ENCODE measurements around the gene FOXJ3. TPM values are rescaled to one million over a fixed set of nuclear protein-coding genes. Genes with fewer than 3 reads are reported as not detected.

Gene FOXJ3
- total RNA-seq, 3 donors from 2014 or later: 47.0 to 57.3 (median 53.4) TPM

DNA sequence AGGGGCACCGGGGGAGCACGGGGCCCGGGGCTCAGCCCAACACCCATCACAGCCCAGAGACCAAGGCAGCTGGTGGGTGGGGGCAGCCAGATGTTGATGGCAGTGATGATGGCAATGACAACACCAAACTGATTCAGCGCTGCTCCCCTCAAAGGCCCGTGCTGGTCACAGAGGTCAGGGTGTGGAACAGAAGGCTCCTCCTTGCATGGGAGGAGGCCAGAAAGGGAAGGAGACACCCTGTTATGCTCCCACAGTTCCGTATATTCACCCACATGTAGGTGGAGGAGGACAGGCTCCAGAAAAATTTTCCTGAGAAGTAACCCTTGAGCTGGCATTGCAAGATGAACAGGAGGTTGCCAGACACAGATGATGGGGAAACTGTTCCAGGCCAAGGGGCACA is 181.4 kb downstream of the FOXJ3 start:
- Histone ChIP-seq H3K9me3 (no peaks in the 10 kb centered on the region), H3K4me1 (ENCODE audit: low read depth) (peaks cover 15% of the 10 kb centered on the region), H3K4me3 (no peak overlapping the region), H3K36me3 (ENCODE audit: low read depth) (no peaks in the 10 kb centered on the region)
- ATAC-seq (peak; percentile 71), DNase-seq (peak in 1 of 3 donors; percentile 37)
- TF ChIP-seq, protein P1, sequence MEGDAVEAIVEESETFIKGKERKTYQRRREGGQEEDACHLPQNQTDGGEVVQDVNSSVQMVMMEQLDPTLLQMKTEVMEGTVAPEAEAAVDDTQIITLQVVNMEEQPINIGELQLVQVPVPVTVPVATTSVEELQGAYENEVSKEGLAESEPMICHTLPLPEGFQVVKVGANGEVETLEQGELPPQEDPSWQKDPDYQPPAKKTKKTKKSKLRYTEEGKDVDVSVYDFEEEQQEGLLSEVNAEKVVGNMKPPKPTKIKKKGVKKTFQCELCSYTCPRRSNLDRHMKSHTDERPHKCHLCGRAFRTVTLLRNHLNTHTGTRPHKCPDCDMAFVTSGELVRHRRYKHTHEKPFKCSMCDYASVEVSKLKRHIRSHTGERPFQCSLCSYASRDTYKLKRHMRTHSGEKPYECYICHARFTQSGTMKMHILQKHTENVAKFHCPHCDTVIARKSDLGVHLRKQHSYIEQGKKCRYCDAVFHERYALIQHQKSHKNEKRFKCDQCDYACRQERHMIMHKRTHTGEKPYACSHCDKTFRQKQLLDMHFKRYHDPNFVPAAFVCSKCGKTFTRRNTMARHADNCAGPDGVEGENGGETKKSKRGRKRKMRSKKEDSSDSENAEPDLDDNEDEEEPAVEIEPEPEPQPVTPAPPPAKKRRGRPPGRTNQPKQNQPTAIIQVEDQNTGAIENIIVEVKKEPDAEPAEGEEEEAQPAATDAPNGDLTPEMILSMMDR (IDR thresholded peaks at IDR 0.05): no peak
- intact Hi-C loops (cut with DNase I, micrococcal nuclease): no loop called here

- TF ChIP-seq, protein P1 (IDR thresholded peaks at IDR 0.05): no peak
- Histone ChIP-seq H3K4me1 (ENCODE audit: low read depth) (peaks cover 15% of the 10 kb centered on the region), H3K4me3 (no peak within 1 kb of the TSS), H3K36me3 (ENCODE audit: low read depth) (no peaks in the 10 kb centered on the region), H3K9me3 (no peaks in the 10 kb centered on the region)
- DNase-seq: peak in 2 of 3 donors; percentile 64 to 72
- intact Hi-C loops (cut with DNase I, micrococcal nuclease): no loop called here
- ATAC-seq: peak; percentile 65
Observed at GRCh38 chr1:42152907-42153600, 182.0 kb downstream of the FOXJ3 start, which contains the start of gene GUCA2B. GUCA2B (plus strand) TSS chr1:42153410; CDS start chr1:42153451, 41 bp downstream.

DNA sequence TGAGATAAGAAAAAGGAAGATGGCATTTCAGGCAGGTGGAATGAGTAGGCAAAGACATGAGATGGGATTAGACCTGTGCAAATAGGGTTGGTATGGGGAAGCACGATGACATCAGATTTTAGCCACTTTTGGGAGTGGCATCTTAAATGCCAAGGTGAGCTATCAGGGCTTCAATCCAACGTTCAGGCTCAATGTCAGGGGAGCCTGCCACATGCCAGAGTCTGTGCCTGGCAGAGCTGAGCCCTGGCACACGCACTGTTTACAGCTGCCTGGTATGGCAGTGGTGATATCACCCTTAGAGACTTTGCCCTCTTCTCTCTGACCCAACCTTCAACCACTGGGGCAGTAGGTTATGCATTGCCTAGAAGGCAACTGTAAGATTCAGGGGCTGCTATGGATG is 182.9 kb downstream of the FOXJ3 start:
- peak in 2 of 3 donors; percentile 65 to 67 for DNase-seq
- TF ChIP-seq, protein P1 (IDR thresholded peaks at IDR 0.05): no peak
- Histone ChIP-seq H3K36me3 (ENCODE audit: low read depth) (no peaks in the 10 kb centered on the region), H3K4me1 (ENCODE audit: low read depth) (peaks cover 16% of the 10 kb centered on the region), H3K9me3 (no peaks in the 10 kb centered on the region), H3K4me3 (no peak overlapping the region)
- ATAC-seq: peak; percentile 87
- intact Hi-C loops (cut with DNase I, micrococcal nuclease): no loop called here

DNA sequence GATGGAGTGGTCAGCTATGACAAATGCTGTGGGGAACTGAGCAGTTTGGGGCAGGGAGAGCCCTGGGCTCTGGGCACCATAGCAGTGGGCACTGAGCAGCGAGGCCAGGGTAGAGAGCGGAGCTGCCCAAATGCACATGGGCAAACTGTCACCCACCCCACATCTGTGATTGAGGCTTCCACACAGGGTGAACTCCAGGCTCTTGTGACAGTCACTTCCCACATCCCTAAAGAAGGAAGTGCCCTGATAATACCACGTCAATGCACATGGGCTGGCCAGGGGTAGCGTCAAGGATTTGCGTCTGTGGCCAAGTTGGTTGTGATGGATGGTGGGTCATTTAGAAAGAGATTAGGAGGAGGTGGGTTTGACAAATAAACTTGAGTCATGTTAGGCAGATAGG is 184.4 kb downstream of the FOXJ3 start:
- ATAC-seq: no peak
- no peaks in the 10 kb centered on the region for H3K36me3 ChIP-seq (ENCODE audit: low read depth)
- TF ChIP-seq, protein P1 (IDR thresholded peaks at IDR 0.05): no peak
- no peak overlapping the region for H3K4me3 ChIP-seq
- H3K4me1 ChIP-seq (ENCODE audit: low read depth): peaks cover 24% of the 10 kb centered on the region
- no peak for DNase-seq
- intact Hi-C loops (cut with DNase I, micrococcal nuclease): no loop called here
- H3K9me3 ChIP-seq: no peaks in the 10 kb centered on the region

GRCh38 chr1:42148166-42148565 is 186.9 kb downstream of the FOXJ3 start:
- TF ChIP-seq, protein P1 (IDR thresholded peaks at IDR 0.05): no peak
- H3K4me3 ChIP-seq: no peak overlapping the region

More at GRCh38 chr1:42148166-42148565, 186.9 kb downstream of the FOXJ3 start:
- Histone ChIP-seq H3K9me3 (no peaks in the 10 kb centered on the region), H3K4me1 (ENCODE audit: low read depth) (peaks cover 18% of the 10 kb centered on the region), H3K36me3 (ENCODE audit: low read depth) (no peaks in the 10 kb centered on the region)
- no peak for DNase-seq
- ATAC-seq: no peak
- intact Hi-C loops (cut with DNase I, micrococcal nuclease): no loop called here

Measured in mucosa of descending colon (tissue), 3 donors.